H1 (cell line): ENCODE data around the gene JAKMIP1. TPM values are rescaled to one million over a fixed set of nuclear protein-coding genes. Genes with fewer than 3 reads are reported as not detected.
A peak's percentile ranks its signal among the peaks of the same experiment; 100 is the strongest.

ENCODE experiments used
- CTCF ChIA-PET: fragments of 300-600 bp; sonication (Branson Sonifier 250); formaldehyde crosslinking; loops from one replicate; lab custom pipeline; 2021; ENCODE audit not compliant: partially characterized antibody; lab: Charles Lee
- POLR2A ChIA-PET: fragments of 300-600 bp; sonication (Branson Sonifier 250); formaldehyde crosslinking; loops from one replicate; lab custom pipeline; 2021; ENCODE audit warnings: inconsistent platforms; ENCODE audit not compliant: partially characterized antibody; lab: Charles Lee
- DNase-seq, 2 experiments: peaks; one replicate each; pipeline versions ENCODE4 v3.0.0 to v3.0.0-alpha.2; 2010 to 2022; ENCODE audit warnings: low spot score in 2 of 2, low read depth in 1 of 2, mixed read lengths in 1 of 2
- FAIRE-seq: peaks from 2 replicates; lab custom pipeline; 2011; peaks lifted over from hg19 to GRCh38; lab: Jason Lieb, UNC
- H2AFZ ChIP-seq: 2 replicates; pipeline ENCODE4 v1.8.1; 2012; ENCODE audit warnings: low read length, inconsistent platforms
- H2AK5ac ChIP-seq: 2 replicates; pipeline ENCODE4 v1.6.1; 2013; ENCODE audit warnings: low read depth, low read length
- H2BK120ac ChIP-seq: replicated peaks from 2 replicates; pipeline ENCODE3; 2013; ENCODE audit warnings: low read depth, low read length, inconsistent platforms
- H2BK12ac ChIP-seq: 2 replicates; pipeline ENCODE4 v1.6.1; 2013; ENCODE audit warnings: low read depth, low read length
- H2BK15ac ChIP-seq: 2 replicates; pipeline ENCODE4 v1.6.1; 2013; ENCODE audit warnings: low read length
- H2BK20ac ChIP-seq: 2 replicates; pipeline ENCODE4 v1.6.1; 2013; ENCODE audit warnings: low read length
- H2BK5ac ChIP-seq: 2 replicates; pipeline ENCODE4 v1.6.1; 2013; ENCODE audit warnings: low read depth, low read length
- H3K14ac ChIP-seq: 2 replicates; pipeline ENCODE4 v1.6.1; 2013; ENCODE audit warnings: inconsistent platforms; ENCODE audit not compliant: insufficient read length
- H3K18ac ChIP-seq: 2 replicates; pipeline ENCODE4 v1.6.1; 2013; ENCODE audit warnings: low read length; ENCODE audit errors: extremely low read depth
- H3K23ac ChIP-seq: 2 replicates; pipeline ENCODE4 v1.6.1; 2013; ENCODE audit warnings: inconsistent platforms; ENCODE audit not compliant: insufficient read length
- H3K23me2 ChIP-seq: 2 replicates; pipeline ENCODE4 v1.6.1; 2013; ENCODE audit warnings: low read depth, low read length
- H3K27ac ChIP-seq: 2 replicates; pipeline ENCODE4 v1.6.1; 2011; ENCODE audit warnings: low read depth, low read length, inconsistent platforms
- H3K27me3 ChIP-seq, 4 experiments: replicated peaks in 1 of 4; 1 replicate in 1 of 4; 2 replicates in 3 of 4; pipeline versions ENCODE4 v1.6.1 to v1.8.1; 2011 to 2013; ENCODE audit warnings: low read length in 3 of 4, mild to moderate bottlenecking in 3 of 4, inconsistent platforms in 2 of 4, mixed read lengths in 2 of 4, moderate library complexity in 1 of 4; ENCODE audit not compliant: control insufficient read depth in 3 of 4, insufficient read depth in 3 of 4; ENCODE audit errors: extremely low read depth in 1 of 4
- H3K36me3 ChIP-seq, 4 experiments: 2 replicates each; pipeline versions ENCODE4 v1.6.1 to v1.8.1; 2011 to 2013; ENCODE audit warnings: mild to moderate bottlenecking in 4 of 4, low read length in 3 of 4, moderate library complexity in 2 of 4, control low read depth in 1 of 4, inconsistent platforms in 1 of 4; ENCODE audit not compliant: insufficient read depth in 4 of 4, control insufficient read depth in 2 of 4
- H3K4ac ChIP-seq: replicated peaks from 2 replicates; pipeline ENCODE3; 2013; ENCODE audit warnings: low read length, low read depth, mixed read lengths, inconsistent platforms; ENCODE audit not compliant: insufficient read length
- H3K4me1 ChIP-seq, 4 experiments: replicated peaks in 1 of 4; 1 replicate in 1 of 4; 2 replicates in 3 of 4; pipeline versions ENCODE4 v1.6.1 to v1.8.1; 2011 to 2013; ENCODE audit warnings: low read length in 3 of 4, inconsistent platforms in 2 of 4, mixed read lengths in 1 of 4; ENCODE audit not compliant: insufficient read depth in 4 of 4, control insufficient read depth in 3 of 4
- H3K4me2 ChIP-seq, 2 experiments: 2 replicates each; pipeline versions ENCODE4 v1.6.1 to v1.8.1; 2011 to 2013; ENCODE audit warnings: low read depth in 2 of 2, low read length in 2 of 2, control low read depth in 1 of 2, inconsistent platforms in 1 of 2, mild to moderate bottlenecking in 1 of 2; ENCODE audit not compliant: insufficient read depth in 1 of 2
- H3K4me3 ChIP-seq, 4 experiments: fragments of 200-600, 300-600 bp in 1 of 4; sonication (generic), shearing (Covaris generic), sonication (Bioruptor Twin) in 1 of 4; 2 replicates each; pipeline versions ENCODE4 v1.5.1 to v1.8.1; 2011 to 2016; ENCODE audit warnings: low read length in 4 of 4, low read depth in 3 of 4, control low read depth in 2 of 4, inconsistent platforms in 2 of 4, mild to moderate bottlenecking in 2 of 4, mixed read lengths in 1 of 4, moderate library complexity in 1 of 4; ENCODE audit not compliant: insufficient read depth in 2 of 4; ENCODE audit errors: extremely low read depth in 1 of 4
- H3K56ac ChIP-seq: replicated peaks from 2 replicates; pipeline ENCODE3; 2013; ENCODE audit warnings: low read depth, mild to moderate bottlenecking, mixed read lengths, low read length, inconsistent platforms; ENCODE audit not compliant: insufficient read length
- H3K79me1 ChIP-seq: 2 replicates; pipeline ENCODE4 v1.6.1; 2013; ENCODE audit warnings: low read depth, low read length, control low read depth
- H3K79me2 ChIP-seq, 2 experiments: 2 replicates each; pipeline versions ENCODE4 v1.6.1 to v1.8.1; 2012 to 2013; ENCODE audit warnings: low read length in 2 of 2, mild to moderate bottlenecking in 2 of 2, inconsistent platforms in 1 of 2; ENCODE audit not compliant: insufficient read depth in 2 of 2, control insufficient read depth in 1 of 2
- H3K9ac ChIP-seq, 4 experiments: replicated peaks in 1 of 4; 1 replicate in 1 of 4; 2 replicates in 3 of 4; pipeline versions ENCODE4 v1.6.1 to v1.8.1; 2011 to 2013; ENCODE audit warnings: low read depth in 3 of 4, low read length in 3 of 4, control low read depth in 2 of 4, mild to moderate bottlenecking in 2 of 4, moderate library complexity in 2 of 4, inconsistent platforms in 1 of 4; ENCODE audit errors: extremely low read depth in 1 of 4
- H3K9me3 ChIP-seq, 2 experiments: 2 replicates each; pipeline versions ENCODE4 v1.6.1 to v1.8.1; 2012 to 2013; ENCODE audit warnings: mild to moderate bottlenecking in 2 of 2, moderate library complexity in 2 of 2, control low read depth in 1 of 2, inconsistent platforms in 1 of 2, low read depth in 1 of 2, low read length in 1 of 2, mixed read lengths in 1 of 2; ENCODE audit not compliant: insufficient read depth in 2 of 2
- H4K20me1 ChIP-seq, 2 experiments: replicated peaks in 1 of 2; 2 replicates each; pipeline versions ENCODE3 to v1.8.1; 2011 to 2013; ENCODE audit warnings: inconsistent platforms in 2 of 2, low read length in 2 of 2, mild to moderate bottlenecking in 1 of 2; ENCODE audit not compliant: insufficient read depth in 2 of 2, control insufficient read depth in 1 of 2
- H4K5ac ChIP-seq: 2 replicates; pipeline ENCODE4 v1.6.1; 2013; ENCODE audit warnings: low read length, low read depth, mixed read lengths, inconsistent platforms; ENCODE audit not compliant: insufficient read length
- H4K8ac ChIP-seq: 2 replicates; pipeline ENCODE4 v1.8.0; 2013; ENCODE audit warnings: mild to moderate bottlenecking, moderate library complexity, low read length, inconsistent platforms; ENCODE audit not compliant: insufficient read depth; ENCODE audit errors: extremely low read depth
- H4K91ac ChIP-seq: replicated peaks from 2 replicates; pipeline ENCODE3; 2013; ENCODE audit warnings: low read length, mixed read lengths, inconsistent platforms; ENCODE audit not compliant: insufficient read length
- ASH2L ChIP-seq: fragments of 200-600, 300-600 bp; sonication (generic); IDR thresholded peaks from one replicate; pipeline ENCODE4 v1.7.1; 2017; ENCODE audit warnings: low read length
- ATF3 ChIP-seq: IDR thresholded peaks from 2 replicates; pipeline ENCODE4 v1.6.1; 2011; ENCODE audit warnings: low read depth, mild to moderate bottlenecking, low read length; ENCODE audit not compliant: insufficient read depth
- CBX5 ChIP-seq: fragments of 300-800, 300-1000 bp; sonication (generic); IDR thresholded peaks from 2 replicates; pipeline ENCODE4 v1.7.1; 2016; ENCODE audit warnings: antibody characterized with exemption, low read length, low read depth
- CHD1 ChIP-seq: IDR thresholded peaks from 2 replicates; pipeline ENCODE4 v1.6.1; 2012; ENCODE audit warnings: low read depth, low read length, improper control_type of control experiment
- CREB1 ChIP-seq: IDR thresholded peaks from 2 replicates; pipeline ENCODE4 v1.6.1; 2012; ENCODE audit warnings: inconsistent platforms
- EGR1 ChIP-seq: IDR thresholded peaks from 2 replicates; pipeline ENCODE4 v1.6.1; 2011; ENCODE audit warnings: low read depth, low read length, borderline replicate concordance
- FOSL1 ChIP-seq: IDR thresholded peaks from 2 replicates; pipeline ENCODE4 v1.6.1; 2011; ENCODE audit warnings: mild to moderate bottlenecking, low read depth, low read length, moderate library complexity; ENCODE audit not compliant: insufficient read depth
- MAX ChIP-seq: IDR thresholded peaks from 2 replicates; pipeline ENCODE4 v1.6.1; 2012; ENCODE audit warnings: inconsistent platforms
- SAP30 ChIP-seq: fragments of 300-600 bp; sonication (generic); IDR thresholded peaks from 2 replicates; pipeline ENCODE4 v1.7.1; 2012; ENCODE audit warnings: low read length, moderate library complexity, mild to moderate bottlenecking, inconsistent platforms; ENCODE audit not compliant: insufficient read depth, insufficient replicate concordance
- SIN3A ChIP-seq, 2 experiments: IDR thresholded peaks in 1 of 2; conservative IDR thresholded peaks in 1 of 2; 2 replicates each; pipeline ENCODE4 v1.6.1; 2011 to 2012; ENCODE audit warnings: low read length in 2 of 2, improper control_type of control experiment in 1 of 2, low read depth in 1 of 2, mild to moderate bottlenecking in 1 of 2
- TCF12 ChIP-seq: IDR thresholded peaks from 2 replicates; pipeline ENCODE4 v1.6.1; 2011; ENCODE audit warnings: low read depth, mild to moderate bottlenecking, low read length
- WGBS, 2 experiments: shearing (Covaris generic) in 1 of 2; methylation state at CpG; one replicate each; pipeline versions ENCODE4 v1.1.6 to v1.1.7; 2013 to 2015; ENCODE audit warnings: low lambda C conversion rate in 2 of 2, mixed read lengths in 2 of 2, inconsistent platforms in 1 of 2, low coverage in 1 of 2, missing lambda C conversion rate in 1 of 2; ENCODE audit not compliant: insufficient replicate concordance in 2 of 2, insufficient coverage in 1 of 2, insufficient read length in 1 of 2; ENCODE audit errors: extremely low coverage in 1 of 2, missing lambda C conversion rate in 1 of 2; 5-methylcytosine and 5-hydroxymethylcytosine counted together
- polyA plus RNA-seq, 7 experiments: library from polyadenylated mRNA; depleted of rRNA in 3 of 7; stranded (reverse) in 5 of 7; unstranded in 2 of 7; fragments of >200 nt in 5 of 7; fragments of 200-250 nt in 2 of 7; gene quantifications; 1 replicate in 5 of 7; 2 replicates in 1 of 7; 4 replicates in 1 of 7; pipeline versions ENCODE4 v1.2.1 to v1.2.3, GENCODE V29; 2011 to 2013; ENCODE audit warnings: missing spikeins in 2 of 7, mixed read lengths in 2 of 7
- total RNA-seq: library from RNA; stranded (reverse); fragmentation: NEBNext Ultra II Directional; extraction: Animal tissue kit (Norgen Biotek cat#: 25700); gene quantifications from 2 replicates; pipeline ENCODE4 v1.2.1, GENCODE V29; 2021
- TF ChIP-seq, protein P1 (sequence below): IDR thresholded peaks from 2 replicates; pipeline ENCODE4 v1.6.1; 2011; ENCODE audit warnings: low read length, improper control_type of control experiment

The JAKMIP1 gene
- total and polyA plus RNA-seq, 2 of the 8 experiments (the other 6 are each of a cell fraction or from before 2014, with no cell fraction given): 2.5 to 4.4 TPM

GRCh38 chr4:6118201-6118600, 82.1 kb downstream of the JAKMIP1 start:
- no peaks in the 10 kb centered on the region; the same call in 1 of the 2 replicates for H3K79me1 ChIP-seq
- peak overlapping the region in 1 of 2 experiments; percentile 11; a peak in 1 of 4 replicates for H3K4me2 ChIP-seq
- H2BK20ac ChIP-seq: peak overlapping the region; percentile 92
- peak overlapping the region; percentile 88 for H4K91ac ChIP-seq
- no peak overlapping the region for H3K27ac ChIP-seq
- DNase-seq (no peak), FAIRE-seq (no peak)
- no peak overlapping the region for H3K14ac ChIP-seq
- no peaks in the 10 kb centered on the region for H3K9me3 ChIP-seq
- no peak overlapping the region for H4K8ac ChIP-seq
- 79% methylated on average over 7 of the region's 7 CpGs; no CpG with 5 or more reads in 1 of the 2 experiments for WGBS, 2 experiments
- peak overlapping the region; percentile 28; the same call in 1 of the 2 replicates for H2BK5ac ChIP-seq
- no peak overlapping the region for H3K4me3 ChIP-seq
- no peaks in the 10 kb centered on the region for H3K36me3 ChIP-seq
- peak overlapping the region; percentile 78; the same call in 1 of the 2 replicates for H2BK12ac ChIP-seq
- H3K23ac ChIP-seq: no peak overlapping the region
- H2BK15ac ChIP-seq: no peak overlapping the region
- no peak overlapping the region for H3K9ac ChIP-seq
- no peak overlapping the region for H2AK5ac ChIP-seq
- H3K23me2 ChIP-seq: no peaks in the 10 kb centered on the region
- no peak overlapping the region for H2AFZ ChIP-seq
- ChIA-PET CTCF (no interaction called here), POLR2A (no interaction called here)
- H3K27me3 ChIP-seq: no peaks in the 10 kb centered on the region; a peak in 2 of 7 replicates
- peaks cover 11 to 27% (median 20%) of the 10 kb centered on the region in 4 experiments for H3K4me1 ChIP-seq
- no peaks in the 10 kb centered on the region for H4K20me1 ChIP-seq
- H2BK120ac ChIP-seq: no peak overlapping the region
- no peaks in the 10 kb centered on the region for H3K79me2 ChIP-seq
- H4K5ac ChIP-seq: peak overlapping the region; percentile 57
- H3K56ac ChIP-seq: no peak overlapping the region
- H3K18ac ChIP-seq: no peak overlapping the region; the same call in 1 of the 2 replicates
- H3K4ac ChIP-seq: no peak overlapping the region
- TF ChIP-seq SIN3A (conservative IDR thresholded peaks at IDR 0.05 in 1 of 2, IDR thresholded peaks at IDR 0.05 in 1 of 2; ENCODE audit: low read depth in 1 of 2, low read length in 2 of 2): no peak
- no peak for TF ChIP-seq ATF3
- no peak for TF ChIP-seq FOSL1
- no peak for TF ChIP-seq ASH2L
- TF ChIP-seq MAX: no peak
- no peak for TF ChIP-seq EGR1
- no peak for TF ChIP-seq CBX5
- TF ChIP-seq TCF12: no peak
- TF ChIP-seq SAP30: no peak
- no peak for TF ChIP-seq CREB1
- no peak for TF ChIP-seq CHD1
- TF ChIP-seq, protein P1, sequence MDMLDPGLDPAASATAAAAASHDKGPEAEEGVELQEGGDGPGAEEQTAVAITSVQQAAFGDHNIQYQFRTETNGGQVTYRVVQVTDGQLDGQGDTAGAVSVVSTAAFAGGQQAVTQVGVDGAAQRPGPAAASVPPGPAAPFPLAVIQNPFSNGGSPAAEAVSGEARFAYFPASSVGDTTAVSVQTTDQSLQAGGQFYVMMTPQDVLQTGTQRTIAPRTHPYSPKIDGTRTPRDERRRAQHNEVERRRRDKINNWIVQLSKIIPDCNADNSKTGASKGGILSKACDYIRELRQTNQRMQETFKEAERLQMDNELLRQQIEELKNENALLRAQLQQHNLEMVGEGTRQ: no peak
